Ectodermal cell (in vitro differentiated cells): ENCODE measurements around the gene P2RX6.
A peak's percentile ranks its signal among the peaks of the same experiment; 100 is the strongest.

Experiments
- H3K27ac ChIP-seq: 2 replicates; pipeline ENCODE4 v1.7.0; 2013; ENCODE audit warnings: mild to moderate bottlenecking, low read depth, low read length; ENCODE audit not compliant: insufficient read depth, poor library complexity, severe bottlenecking
- H3K27me3 ChIP-seq: 2 replicates; pipeline ENCODE4 v1.7.0; 2013; ENCODE audit warnings: mild to moderate bottlenecking, low read length; ENCODE audit not compliant: insufficient read depth, control insufficient read depth, poor library complexity, severe bottlenecking
- H3K36me3 ChIP-seq: one replicate; pipeline ENCODE4 v1.7.0; 2013; ENCODE audit warnings: low read length; ENCODE audit not compliant: control insufficient read depth, insufficient read depth
- H3K4me1 ChIP-seq: one replicate; pipeline ENCODE4 v1.7.0; 2013; ENCODE audit warnings: low read length; ENCODE audit not compliant: control insufficient read depth, insufficient read depth
- H3K4me3 ChIP-seq: 2 replicates; pipeline ENCODE4 v1.7.0; 2013; ENCODE audit warnings: low read depth, low read length, control low read depth; ENCODE audit not compliant: insufficient read depth
- H3K9me3 ChIP-seq: 2 replicates; pipeline ENCODE4 v1.7.0; 2013; ENCODE audit warnings: mild to moderate bottlenecking, low read length, moderate library complexity; ENCODE audit not compliant: control insufficient read depth
- WGBS, 2 experiments: methylation state at CpG; one replicate each; pipeline ENCODE4 v1.1.7; 2013; ENCODE audit warnings: missing lambda C conversion rate in 2 of 2; 5-methylcytosine and 5-hydroxymethylcytosine counted together

P2RX6 gene

GRCh38 chr22:21028277-21029251 lies 13.6 kb downstream of the P2RX6 start:
- 93% methylated on average over 13 of the region's 13 CpGs for WGBS, 2 experiments
- H3K4me3 ChIP-seq, result no peak overlapping the region
- H3K27ac ChIP-seq, result no peak overlapping the region
- no peaks in the 10 kb centered on the region for H3K36me3 ChIP-seq
- H3K9me3 ChIP-seq, result no peaks in the 10 kb centered on the region
- peaks cover 17% of the 10 kb centered on the region for H3K4me1 ChIP-seq
- H3K27me3 ChIP-seq, result peaks cover 34% of the 10 kb centered on the region

DNA sequence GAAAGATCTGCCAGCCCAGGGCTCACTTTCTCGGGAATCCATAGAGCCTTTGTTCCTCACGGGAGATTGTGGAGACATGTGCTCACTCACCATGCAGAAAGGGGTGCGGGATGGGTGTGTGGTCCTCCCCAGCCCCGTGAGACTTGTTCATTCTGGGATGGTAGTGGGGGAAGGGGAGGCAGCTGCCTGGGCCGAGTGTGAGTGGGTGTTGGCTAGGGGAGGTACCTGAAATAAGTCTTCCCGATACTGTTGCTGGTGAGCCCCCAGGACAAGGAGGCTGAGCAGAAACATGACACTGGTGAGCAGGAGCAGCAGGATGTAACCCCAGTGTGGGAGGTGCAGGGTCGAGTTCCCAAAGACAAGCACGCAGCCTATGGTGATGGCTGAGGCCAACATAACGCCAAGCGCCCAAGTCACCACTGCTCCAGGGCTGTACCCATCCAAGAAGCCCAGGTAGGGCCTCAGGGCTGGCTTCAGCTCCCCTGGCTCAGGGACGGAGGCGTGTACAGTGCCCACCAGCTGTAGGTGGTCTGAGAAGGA lies 14.6 kb downstream of the P2RX6 start:
- 80 to 82% methylated on average over 12 of the region's 12 CpGs for WGBS, 2 experiments
- no peak overlapping the region for H3K4me3 ChIP-seq
- H3K9me3 ChIP-seq, result no peaks in the 10 kb centered on the region
- peaks cover 17% of the 10 kb centered on the region for H3K4me1 ChIP-seq
- H3K36me3 ChIP-seq, result no peaks in the 10 kb centered on the region
- H3K27me3 ChIP-seq, result peaks cover 38% of the 10 kb centered on the region
- no peak overlapping the region for H3K27ac ChIP-seq

DNA sequence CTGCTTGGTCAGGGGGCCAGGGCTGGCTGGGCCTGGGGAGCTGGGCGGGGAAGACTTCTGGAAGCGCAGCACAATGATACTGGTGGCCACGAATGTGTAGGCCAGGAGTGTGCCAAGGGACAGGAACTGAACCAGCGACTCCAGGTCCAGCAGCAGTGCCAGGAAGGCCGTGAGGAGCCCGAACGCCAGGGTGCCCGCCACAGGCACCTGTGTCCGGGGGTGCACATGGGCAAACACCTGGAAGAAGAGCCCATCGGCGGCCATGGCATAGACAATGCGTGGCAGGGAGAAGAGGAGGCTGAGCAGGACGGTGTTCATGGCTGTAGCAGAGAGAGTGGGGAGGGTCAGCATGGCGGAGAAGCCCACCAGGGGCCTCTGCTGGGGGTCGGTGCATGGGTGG lies 15.1 kb downstream of the P2RX6 start:
- 94% methylated on average over 15 of the region's 15 CpGs for WGBS, 2 experiments
- Histone ChIP-seq H3K36me3 (no peaks in the 10 kb centered on the region), H3K27ac (no peak overlapping the region), H3K4me1 (peaks cover 17% of the 10 kb centered on the region), H3K27me3 (peaks cover 41% of the 10 kb centered on the region), H3K9me3 (no peaks in the 10 kb centered on the region), H3K4me3 (no peak overlapping the region)

- peaks cover 41% of the 10 kb centered on the region for H3K27me3 ChIP-seq
- H3K4me1 ChIP-seq, result peaks cover 17% of the 10 kb centered on the region
- 94 to 95% methylated on average over 40 of the region's 40 CpGs for WGBS, 2 experiments
- no peak overlapping the region for H3K27ac ChIP-seq
- no peaks in the 10 kb centered on the region for H3K9me3 ChIP-seq
- no peak overlapping the region for H3K4me3 ChIP-seq
- no peaks in the 10 kb centered on the region for H3K36me3 ChIP-seq
Measured at GRCh38 chr22:21030621-21031544, 15.9 kb downstream of the P2RX6 start.

DNA sequence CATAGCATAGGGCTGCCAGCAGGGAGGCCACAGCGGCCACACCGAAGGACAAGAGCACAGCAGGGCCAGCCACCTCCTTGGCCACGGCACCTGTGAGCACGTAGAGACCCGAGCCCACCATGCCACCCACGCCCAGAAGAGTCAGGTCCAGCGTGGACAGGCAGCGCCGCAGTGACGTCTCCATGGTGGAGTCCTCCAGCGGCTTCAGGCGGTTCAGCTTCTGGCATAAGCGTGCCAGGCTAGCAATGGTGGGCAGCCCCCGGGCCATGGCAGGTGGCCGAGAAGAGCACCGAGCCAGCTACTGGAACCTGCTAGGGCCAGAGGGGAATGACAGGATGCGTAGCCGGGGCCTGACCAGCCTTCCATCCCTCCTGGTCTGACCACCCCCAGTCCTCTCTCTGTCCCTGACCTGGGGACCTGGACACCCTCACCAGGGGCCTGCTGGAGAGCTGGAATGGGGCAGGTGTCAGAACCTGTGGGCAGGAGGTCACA lies 16.6 kb downstream of the P2RX6 start:
- H3K4me3 ChIP-seq, result peak overlapping the region; percentile 32
- H3K9me3 ChIP-seq, result no peaks in the 10 kb centered on the region
- 89 to 90% methylated on average over 18 of the region's 18 CpGs for WGBS, 2 experiments

DNA sequence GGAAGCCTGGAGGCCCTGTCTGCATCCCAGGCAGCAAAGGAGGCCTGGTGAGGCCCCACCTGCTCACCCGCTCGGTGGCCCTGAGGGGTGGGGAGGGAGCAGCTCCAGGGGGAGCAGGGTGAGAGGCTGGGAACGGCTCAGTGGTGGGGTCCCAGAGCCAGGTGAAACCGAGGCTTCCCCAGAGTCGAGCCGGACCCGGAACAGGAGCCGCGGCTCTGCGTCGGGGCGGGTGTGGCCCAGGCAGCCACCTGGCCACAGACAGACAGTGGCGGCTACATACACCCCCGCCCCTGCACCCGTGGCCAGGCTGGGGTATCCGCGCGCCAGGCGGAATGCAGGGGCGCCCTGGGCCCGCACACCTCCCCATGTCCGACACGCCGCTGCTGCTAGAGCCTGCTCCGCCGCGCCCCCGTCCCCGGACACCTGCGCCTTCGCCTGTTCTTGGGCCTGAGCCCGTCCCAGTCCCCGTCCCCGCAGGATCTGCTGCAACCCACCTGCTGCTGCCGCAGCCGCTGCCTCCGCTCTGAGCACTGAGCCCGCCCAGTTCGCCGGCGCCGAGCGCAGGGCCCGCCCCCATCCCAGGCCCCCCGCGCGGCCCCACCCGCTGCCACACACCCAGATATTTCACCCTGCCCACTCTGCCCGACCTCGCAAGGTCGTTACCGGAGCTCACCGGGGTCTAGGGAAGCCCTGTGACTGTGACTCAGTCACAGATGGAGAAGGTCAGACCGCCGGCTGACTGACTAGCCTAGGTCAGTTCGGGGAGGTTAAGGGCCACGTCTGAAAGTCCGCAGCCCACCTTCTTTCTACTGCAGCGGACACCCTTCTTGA lies 17.3 kb downstream of the P2RX6 start, which contains the start of gene SLC7A4:
SLC7A4 (minus strand) TSS at position 525 of the 831 bp plus-strand sequence. CDS start 749 bp downstream, outside the sequence.
- 7% methylated on average over 59 of the region's 59 CpGs for WGBS, 2 experiments

More for the DNA sequence above, 16.6 kb downstream of the P2RX6 start:
- peaks cover 41% of the 10 kb centered on the region for H3K27me3 ChIP-seq
- no peak overlapping the region for H3K27ac ChIP-seq
- peaks cover 17% of the 10 kb centered on the region for H3K4me1 ChIP-seq
- no peaks in the 10 kb centered on the region for H3K36me3 ChIP-seq

GRCh38 chr22:21032868-21033688 lies 18.1 kb downstream of the P2RX6 start:
- no peaks in the 10 kb centered on the region for H3K9me3 ChIP-seq
- peaks cover 17% of the 10 kb centered on the region for H3K4me1 ChIP-seq
- H3K27me3 ChIP-seq, result peaks cover 41% of the 10 kb centered on the region
- H3K4me3 ChIP-seq, result peak overlapping the region; percentile 32
- H3K27ac ChIP-seq, result no peak overlapping the region
- H3K36me3 ChIP-seq, result no peaks in the 10 kb centered on the region
- 66 to 70% methylated on average over 12 of the region's 12 CpGs for WGBS, 2 experiments

More for the DNA sequence above, 17.3 kb downstream of the P2RX6 start, which contains the start of gene SLC7A4:
- no peaks in the 10 kb centered on the region for H3K9me3 ChIP-seq
- H3K4me1 ChIP-seq, result peaks cover 17% of the 10 kb centered on the region
- no peak within 1 kb of the TSS for H3K27ac ChIP-seq
- H3K36me3 ChIP-seq, result no peaks in the 10 kb centered on the region
- peak within 1 kb of the TSS; percentile 32 for H3K4me3 ChIP-seq
- peaks cover 41% of the 10 kb centered on the region for H3K27me3 ChIP-seq

DNA sequence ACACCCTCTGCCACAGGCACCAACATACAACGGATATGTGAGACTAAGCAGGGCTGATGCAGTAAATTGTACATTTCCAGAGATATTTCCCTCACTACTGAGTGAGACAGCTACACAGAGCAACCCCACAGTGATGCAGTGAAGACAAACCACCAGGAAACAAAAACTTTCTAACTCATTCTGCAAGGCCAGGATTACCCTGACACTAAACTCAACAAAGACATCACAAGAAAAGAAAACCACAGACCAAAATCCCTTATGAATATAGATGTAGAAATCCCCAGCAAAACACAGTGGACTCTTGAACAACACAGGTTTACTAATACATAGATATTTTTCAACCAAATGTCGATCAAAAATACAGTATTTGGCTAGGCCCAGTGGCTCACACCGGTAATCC lies 18.9 kb downstream of the P2RX6 start:
- WGBS, 2 experiments, result 92 to 96% methylated on average over 3 of the region's 3 CpGs

More for the DNA sequence above, 18.9 kb downstream of the P2RX6 start:
- peaks cover 41% of the 10 kb centered on the region for H3K27me3 ChIP-seq
- H3K36me3 ChIP-seq, result no peaks in the 10 kb centered on the region
- H3K9me3 ChIP-seq, result no peaks in the 10 kb centered on the region
- peaks cover 17% of the 10 kb centered on the region for H3K4me1 ChIP-seq
- no peak overlapping the region for H3K4me3 ChIP-seq
- no peak overlapping the region for H3K27ac ChIP-seq
